GM19351 (cell line): ENCODE measurements around the gene TGFB1.
A peak's percentile ranks its signal among the peaks of the same experiment; 100 is the strongest.
"Not testable (repeated sequence)": the region's sequence is repeated elsewhere in the genome, so short reads cannot be mapped to it uniquely, and the experiment has no call there.

ENCODE experiments used
- ATAC-seq: cut with Tn5 transposase; IDR thresholded peaks from one replicate; pipeline ENCODE4 v1.9.1; 2021; ENCODE audit warnings: mild to moderate bottlenecking, moderate library complexity; ENCODE audit not compliant: unreplicated experiment

TGFB1 gene

DNA sequence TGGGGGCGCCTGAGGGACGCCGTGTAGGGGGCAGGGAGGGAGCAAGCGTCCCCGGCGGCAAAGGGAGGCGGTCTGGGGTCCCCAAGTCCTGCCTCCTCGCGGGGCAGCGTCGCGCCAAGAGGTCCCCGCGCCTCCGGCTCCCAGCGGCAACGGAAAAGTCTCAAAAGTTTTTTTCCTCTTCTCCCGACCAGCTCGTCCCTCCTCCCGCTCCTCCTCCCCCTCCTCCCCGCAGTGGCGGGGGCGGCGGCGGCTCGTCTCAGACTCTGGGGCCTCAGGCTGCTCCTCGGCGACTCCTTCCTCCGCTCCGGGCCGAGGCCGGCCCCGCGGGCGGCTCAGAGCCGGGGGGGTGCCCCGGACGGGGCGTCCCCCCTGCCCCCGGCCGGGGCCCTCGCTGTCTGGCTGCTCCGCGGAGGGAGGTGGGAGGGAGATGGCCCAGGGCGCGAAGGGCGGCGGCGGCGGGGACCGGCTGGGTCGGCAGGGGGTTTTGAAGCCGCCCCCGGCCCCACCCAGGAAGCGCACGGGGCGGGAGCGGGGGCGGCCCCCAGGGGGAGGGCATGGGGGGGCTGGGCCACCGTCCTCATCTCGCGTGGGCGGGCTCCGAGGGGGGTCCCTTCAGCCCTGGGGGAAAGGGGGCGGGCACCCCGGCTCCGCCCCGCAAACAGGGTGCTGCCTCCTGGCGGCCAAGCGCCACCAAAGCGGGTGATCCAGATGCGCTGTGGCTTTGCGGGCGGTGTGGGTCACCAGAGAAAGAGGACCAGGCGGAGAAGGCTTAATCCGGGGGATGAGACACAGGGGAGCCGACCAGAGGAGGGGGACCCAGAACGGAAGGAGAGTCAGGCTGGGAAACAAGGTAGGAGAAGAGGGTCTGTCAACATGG is at the start of gene TGFB1:
Gene TGFB1, minus strand, starts transcription at position 457 of the 877 bp plus-strand sequence. CDS start 878 bp downstream, outside the sequence.
- ATAC-seq, result peak; percentile 43

DNA sequence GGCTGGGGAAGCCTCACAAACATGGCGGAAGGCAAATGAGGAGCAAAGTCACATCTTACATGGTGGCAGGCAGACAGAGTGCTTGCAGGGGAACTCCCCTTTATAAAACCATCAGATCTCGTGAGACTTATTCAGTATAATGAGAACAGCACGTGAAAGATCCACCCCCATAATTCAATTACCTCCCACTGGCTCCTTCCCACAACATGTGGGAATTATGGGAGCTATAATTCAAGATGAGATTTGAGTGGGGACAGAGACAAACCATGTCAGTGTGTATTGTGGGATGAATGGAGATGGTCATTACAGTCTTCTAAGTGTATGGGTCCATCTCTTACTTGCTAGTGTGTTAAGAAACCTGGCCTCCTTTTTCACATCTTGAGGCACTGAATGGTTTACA is 48.3 kb upstream of the TGFB1 start:
- no peak for ATAC-seq

- no peak for ATAC-seq
Observed at GRCh38 chr19:41401483-41401882, 47.8 kb upstream of the TGFB1 start.

DNA sequence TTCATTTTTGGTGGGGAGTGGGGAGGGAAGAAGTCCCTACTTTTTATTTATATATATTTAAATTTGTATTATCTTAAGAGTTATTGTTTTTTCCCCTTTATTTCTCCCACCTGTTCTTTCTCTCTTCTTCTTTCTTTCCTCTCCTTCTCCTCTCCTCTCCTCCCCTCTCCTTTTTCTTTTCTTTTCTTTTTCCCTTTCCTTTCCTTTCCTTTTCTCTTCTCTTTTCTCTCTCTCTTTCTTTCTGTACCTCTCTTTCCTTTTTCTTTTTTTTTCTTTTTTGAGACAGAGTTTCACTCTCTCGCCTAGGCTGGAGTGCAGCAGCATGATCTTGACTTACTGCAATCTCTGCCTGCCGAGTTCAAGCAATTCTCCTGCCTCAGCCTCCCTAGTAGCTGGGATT is 45.8 kb upstream of the TGFB1 start:
- ATAC-seq, result no peak

DNA sequence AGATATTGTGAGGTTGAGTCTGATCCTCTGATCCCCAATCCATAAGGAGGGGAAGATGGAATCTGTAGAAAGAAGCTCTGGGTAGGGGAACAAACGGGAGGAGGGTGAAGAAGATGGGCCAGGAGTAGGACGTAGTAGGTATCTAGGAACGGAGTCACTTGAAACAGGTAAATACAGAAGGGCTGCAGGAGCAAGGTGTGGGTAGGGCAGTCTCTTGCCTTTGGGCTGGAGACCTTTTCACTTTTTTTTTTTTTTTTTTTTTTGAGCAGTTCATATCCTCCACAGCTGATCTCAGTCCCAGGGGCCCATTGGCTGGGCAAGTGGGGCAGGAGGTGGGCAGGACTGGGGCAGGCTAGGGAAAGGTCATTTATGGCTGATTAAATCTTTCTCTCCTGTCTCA is 45.4 kb upstream of the TGFB1 start:
- no peak for ATAC-seq

DNA sequence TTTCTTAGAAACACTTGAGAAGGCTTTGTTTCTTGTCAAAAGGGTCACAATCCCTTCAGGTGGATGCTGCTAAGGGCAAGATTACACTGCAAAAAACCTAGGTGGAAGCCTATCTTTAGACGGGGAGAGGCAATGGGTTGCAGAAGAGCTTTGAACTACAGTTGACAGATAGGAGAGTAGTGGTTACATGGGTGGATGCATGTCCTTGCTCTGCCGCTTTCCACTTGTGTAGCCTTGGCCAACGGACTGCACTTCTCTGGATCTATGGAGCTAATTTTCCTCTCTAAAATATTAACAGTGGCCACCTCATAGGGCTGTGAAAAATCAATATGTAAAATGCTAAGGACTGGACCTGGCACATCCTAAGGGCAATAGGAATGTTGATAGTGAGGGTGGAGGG is 44.9 kb upstream of the TGFB1 start:
- ATAC-seq, result no peak

GRCh38 chr19:41398050-41398418 is 44.3 kb upstream of the TGFB1 start:
- ATAC-seq, result no peak

- peak; percentile 92 for ATAC-seq
Observed at GRCh38 chr19:41397086-41398049, 43.6 kb upstream of the TGFB1 start, which contains the start of the genes BCKDHA and EXOSC5. TSS of gene BCKDHA (plus strand) at chr19:41397818. CDS start at chr19:41397828, 10 bp downstream. TSS of gene EXOSC5 (minus strand) at chr19:41397359. CDS start at chr19:41397328, 31 bp downstream.

DNA sequence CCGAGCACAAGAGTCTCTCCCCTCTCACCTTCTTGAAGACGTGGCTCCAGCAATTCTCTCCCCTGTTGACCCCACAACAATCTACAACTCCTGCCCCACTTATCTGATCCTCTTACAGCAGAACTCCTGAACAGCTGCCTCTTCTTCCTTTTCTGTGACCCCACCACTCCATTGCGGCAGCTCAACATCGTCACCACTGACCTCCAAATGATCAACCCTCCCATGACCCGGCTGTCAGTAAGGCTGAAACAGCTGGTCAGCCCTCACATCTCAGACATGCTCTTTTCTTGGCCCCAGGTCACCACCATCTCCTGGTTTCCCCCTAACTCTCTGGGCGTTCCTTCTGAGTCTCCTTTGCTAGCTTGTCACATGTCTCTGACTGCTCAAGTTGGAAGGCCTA is 41.6 kb upstream of the TGFB1 start:
- ATAC-seq, result no peak

- no peak for ATAC-seq
Observed at GRCh38 chr19:41392775-41393174, 39.1 kb upstream of the TGFB1 start.

DNA sequence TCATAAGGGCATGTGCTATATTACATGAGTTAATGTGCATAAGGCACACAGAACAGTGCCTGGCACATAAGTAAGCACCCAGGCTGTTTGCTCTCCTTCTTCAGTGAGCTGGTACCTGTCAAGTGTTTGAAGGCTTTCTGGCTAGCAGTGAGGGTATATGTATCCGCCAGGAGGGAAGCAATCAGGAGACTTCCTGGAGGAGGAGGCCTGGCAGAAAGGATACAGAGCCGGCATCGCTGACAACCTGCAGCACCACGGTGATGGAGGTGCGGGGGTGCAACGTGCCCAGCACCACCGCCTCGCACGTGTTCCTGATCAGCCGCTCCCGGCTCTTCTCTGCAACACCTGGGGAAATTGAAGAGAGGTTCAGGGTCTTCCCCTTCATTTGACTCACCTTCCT is 37.9 kb upstream of the TGFB1 start:
- ATAC-seq, result no peak

GRCh38 chr19:41386442-41386841 is 32.7 kb upstream of the TGFB1 start:
- no peak for ATAC-seq

GRCh38 chr19:41384351-41384750 is 30.6 kb upstream of the TGFB1 start:
- ATAC-seq, result no peak

DNA sequence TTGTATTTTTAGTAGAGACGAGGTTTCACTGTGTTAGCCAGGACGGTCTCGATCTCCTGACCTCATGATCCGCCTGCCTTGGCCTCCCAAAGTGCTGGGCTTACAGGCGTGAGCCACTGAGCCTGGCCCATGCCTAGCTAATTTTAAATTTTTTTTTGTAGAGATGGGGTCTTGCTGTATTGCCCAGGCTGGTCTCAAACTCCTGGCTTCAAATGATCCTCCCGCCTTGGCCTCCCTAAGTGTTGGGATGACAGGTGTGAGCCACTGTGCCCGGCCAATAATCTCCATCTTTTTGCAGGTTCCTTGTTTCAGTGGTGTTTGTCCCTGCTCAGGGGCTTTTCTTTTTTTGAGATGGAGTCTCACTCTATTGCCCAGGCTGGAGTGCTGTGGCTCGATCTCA is 27.8 kb upstream of the TGFB1 start:
- ATAC-seq, result not testable (repeated sequence)

GRCh38 chr19:41377977-41378709 is 24.4 kb upstream of the TGFB1 start:
- ATAC-seq, result no peak

GRCh38 chr19:41376998-41377365 is 23.3 kb upstream of the TGFB1 start:
- no peak for ATAC-seq

- ATAC-seq, result no peak
Observed at GRCh38 chr19:41376241-41376997, 22.7 kb upstream of the TGFB1 start, which contains the start of gene TMEM91. TSS of gene TMEM91 (plus strand) at chr19:41376533. CDS start at chr19:41378310, 1,777 bp downstream.

GRCh38 chr19:41373993-41374392 is 20.3 kb upstream of the TGFB1 start:
- ATAC-seq, result no peak

DNA sequence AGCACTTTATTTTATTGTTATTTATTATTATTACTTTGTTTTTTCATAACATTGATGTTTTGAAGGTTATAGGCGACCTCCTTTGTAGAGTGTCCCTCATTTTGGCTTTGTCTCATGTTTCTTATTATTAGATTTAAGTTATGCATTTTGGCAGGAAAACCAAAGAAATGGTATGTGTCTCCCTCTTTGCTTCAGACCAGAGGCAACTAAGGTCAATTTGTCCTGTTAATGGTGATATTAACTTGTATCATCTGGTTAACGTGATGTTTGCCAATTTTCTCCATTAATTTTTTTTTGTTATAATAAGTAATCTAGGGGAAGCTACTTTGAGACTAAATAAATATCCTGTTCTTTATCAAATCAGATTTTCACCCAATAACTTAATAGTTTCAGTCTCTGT is 18.8 kb upstream of the TGFB1 start:
- no peak for ATAC-seq

- no peak for ATAC-seq
Observed at GRCh38 chr19:41371541-41371940, 17.8 kb upstream of the TGFB1 start.
